Prostate gland (tissue), 2 donors: ENCODE data around the gene RAPGEF4.

Experiments
- CTCF ChIP-seq, 4 experiments: fragments of 200-600 bp in 2 of 4; fragments of 450-650 bp in 2 of 4; sonication (generic) in 2 of 4; IDR thresholded peaks; 1 replicate in 3 of 4; 2 replicates in 1 of 4; pipeline ENCODE4 v1.5.1; 2016 to 2019; ENCODE audit warnings: antibody characterized with exemption in 4 of 4, mild to moderate bottlenecking in 2 of 4, moderate library complexity in 2 of 4
- POLR2A ChIP-seq: fragments of 450-650 bp; IDR thresholded peaks from one replicate; pipeline ENCODE4 v1.6.1; 2016; ENCODE audit warnings: antibody characterized with exemption, mild to moderate bottlenecking
- POLR2AphosphoS5 ChIP-seq: sonication (generic); formaldehyde crosslinking; IDR thresholded peaks from one replicate; pipeline ENCODE4 v1.6.1; 2017; ENCODE audit warnings: antibody characterized with exemption

- TF ChIP-seq CTCF (IDR thresholded peaks at IDR 0.05) (no peak), POLR2A (no peak), POLR2AphosphoS5 (no peak)
Measured at GRCh38 chr2:172763079-172763478, 27.4 kb downstream of the RAPGEF4 start.
